ENCODE data around the gene FFAR3.

DNA sequence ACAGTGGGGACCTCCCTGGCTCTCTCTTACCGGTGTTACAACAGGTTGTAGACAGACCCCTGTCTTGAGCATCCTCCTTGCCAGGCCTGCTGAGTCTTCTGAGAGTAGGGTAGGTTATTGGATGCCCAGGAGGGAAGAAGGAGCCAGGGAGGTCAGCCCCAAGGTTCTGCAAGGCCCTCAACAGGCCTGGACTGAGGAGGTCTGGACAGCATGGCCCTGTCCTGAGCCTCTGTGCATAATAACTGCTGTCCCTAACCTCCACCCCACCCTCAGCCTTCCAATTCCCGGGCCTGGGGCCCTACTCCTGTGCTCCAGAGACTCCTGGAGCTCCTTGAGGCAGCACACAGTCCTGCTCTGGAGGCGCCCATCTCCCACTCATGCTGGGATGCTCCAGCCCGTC lies 28.9 kb upstream of the FFAR3 start:
- TF ChIP-seq, protein P1, sequence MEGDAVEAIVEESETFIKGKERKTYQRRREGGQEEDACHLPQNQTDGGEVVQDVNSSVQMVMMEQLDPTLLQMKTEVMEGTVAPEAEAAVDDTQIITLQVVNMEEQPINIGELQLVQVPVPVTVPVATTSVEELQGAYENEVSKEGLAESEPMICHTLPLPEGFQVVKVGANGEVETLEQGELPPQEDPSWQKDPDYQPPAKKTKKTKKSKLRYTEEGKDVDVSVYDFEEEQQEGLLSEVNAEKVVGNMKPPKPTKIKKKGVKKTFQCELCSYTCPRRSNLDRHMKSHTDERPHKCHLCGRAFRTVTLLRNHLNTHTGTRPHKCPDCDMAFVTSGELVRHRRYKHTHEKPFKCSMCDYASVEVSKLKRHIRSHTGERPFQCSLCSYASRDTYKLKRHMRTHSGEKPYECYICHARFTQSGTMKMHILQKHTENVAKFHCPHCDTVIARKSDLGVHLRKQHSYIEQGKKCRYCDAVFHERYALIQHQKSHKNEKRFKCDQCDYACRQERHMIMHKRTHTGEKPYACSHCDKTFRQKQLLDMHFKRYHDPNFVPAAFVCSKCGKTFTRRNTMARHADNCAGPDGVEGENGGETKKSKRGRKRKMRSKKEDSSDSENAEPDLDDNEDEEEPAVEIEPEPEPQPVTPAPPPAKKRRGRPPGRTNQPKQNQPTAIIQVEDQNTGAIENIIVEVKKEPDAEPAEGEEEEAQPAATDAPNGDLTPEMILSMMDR (IDR thresholded peaks at IDR 0.05; ENCODE audit: extremely low read depth in 1 of 2, insufficient read depth in 1 of 2, low read depth in 1 of 2, low read length in 2 of 2): no peak
- TF ChIP-seq EZH2 (IDR thresholded peaks at IDR 0.05; ENCODE audit: borderline replicate concordance, low read depth, low read length, severe bottlenecking) (no peak), POLR2AphosphoS5 (IDR thresholded peaks at IDR 0.05; ENCODE audit: insufficient read depth, low read depth, low read length) (no peak)

All from endothelial cell of umbilical vein (primary cell).